Mesenchymal stem cell (in vitro differentiated cells and primary cell): ENCODE results near the gene FADS6.
A peak's percentile ranks its signal among the peaks of the same experiment; 100 is the strongest.

Experiments
- DNase-seq: peaks from one replicate; pipeline ENCODE4 v3.0.0-alpha.2; 2013
- H2AFZ ChIP-seq: one replicate; pipeline ENCODE4 v1.6.1; 2013; ENCODE audit warnings: low read depth, mild to moderate bottlenecking, control low read depth, inconsistent platforms, low read length, moderate library complexity
- H2AK5ac ChIP-seq: 2 replicates; pipeline ENCODE4 v1.6.1; 2013; ENCODE audit warnings: low read length, moderate library complexity, mild to moderate bottlenecking, inconsistent platforms; ENCODE audit not compliant: severe bottlenecking
- H2BK120ac ChIP-seq: one replicate; pipeline ENCODE4 v1.6.1; 2013; ENCODE audit warnings: low read depth, mild to moderate bottlenecking, inconsistent platforms, low read length, moderate library complexity
- H2BK12ac ChIP-seq, 2 experiments: one replicate each; pipeline ENCODE4 v1.6.1; 2013; ENCODE audit warnings: inconsistent platforms in 2 of 2, low read length in 2 of 2, mild to moderate bottlenecking in 2 of 2, moderate library complexity in 2 of 2, control low read depth in 1 of 2
- H2BK15ac ChIP-seq: one replicate; pipeline ENCODE4 v1.6.1; 2013; ENCODE audit warnings: mild to moderate bottlenecking, low read depth, inconsistent platforms; ENCODE audit not compliant: poor library complexity, severe bottlenecking
- H2BK5ac ChIP-seq: 2 replicates; pipeline ENCODE4 v1.6.1; 2013; ENCODE audit warnings: low read depth, mild to moderate bottlenecking, low read length, control low read depth, inconsistent platforms; ENCODE audit not compliant: poor library complexity, severe bottlenecking
- H3K14ac ChIP-seq, 2 experiments: one replicate each; pipeline ENCODE4 v1.6.1; 2013; ENCODE audit warnings: inconsistent platforms in 2 of 2, low read length in 2 of 2, control low read depth in 1 of 2, mild to moderate bottlenecking in 1 of 2, moderate library complexity in 1 of 2
- H3K18ac ChIP-seq, 2 experiments: one replicate each; pipeline ENCODE4 v1.6.1; 2013; ENCODE audit warnings: inconsistent platforms in 2 of 2, low read length in 2 of 2, control low read depth in 1 of 2, low read depth in 1 of 2, mild to moderate bottlenecking in 1 of 2
- H3K23ac ChIP-seq, 2 experiments: one replicate each; pipeline ENCODE4 v1.6.1; 2013; ENCODE audit warnings: inconsistent platforms in 2 of 2, low read length in 2 of 2, mild to moderate bottlenecking in 2 of 2, moderate library complexity in 2 of 2, control low read depth in 1 of 2
- H3K27ac ChIP-seq: 2 replicates; pipeline ENCODE4 v1.5.1; 2013; ENCODE audit warnings: mild to moderate bottlenecking, moderate library complexity, low read length, control low read depth, inconsistent platforms; ENCODE audit not compliant: poor library complexity, severe bottlenecking
- H3K27me3 ChIP-seq, 2 experiments: 2 replicates each; pipeline versions ENCODE4 v1.6.1 to v1.7.0; 2013; ENCODE audit warnings: low read length in 2 of 2, mild to moderate bottlenecking in 2 of 2, moderate library complexity in 2 of 2, control low read depth in 1 of 2, inconsistent platforms in 1 of 2; ENCODE audit not compliant: control insufficient read depth in 1 of 2, insufficient read depth in 1 of 2
- H3K36me3 ChIP-seq, 2 experiments: 2 replicates each; pipeline versions ENCODE4 v1.6.1 to v1.7.0; 2013; ENCODE audit warnings: low read length in 2 of 2, control low read depth in 1 of 2, inconsistent platforms in 1 of 2, low read depth in 1 of 2, mild to moderate bottlenecking in 1 of 2; ENCODE audit not compliant: insufficient read depth in 2 of 2, control insufficient read depth in 1 of 2
- H3K4ac ChIP-seq, 2 experiments: one replicate each; pipeline ENCODE4 v1.6.1; 2013; ENCODE audit warnings: inconsistent platforms in 2 of 2, low read length in 2 of 2, mild to moderate bottlenecking in 2 of 2, moderate library complexity in 2 of 2, control low read depth in 1 of 2, low read depth in 1 of 2
- H3K4me1 ChIP-seq: 2 replicates; pipeline ENCODE4 v1.6.1; 2013; ENCODE audit warnings: low read depth, low read length, control low read depth; ENCODE audit not compliant: control insufficient read depth, insufficient read depth
- H3K4me2 ChIP-seq: 2 replicates; pipeline ENCODE4 v1.6.1; 2013; ENCODE audit warnings: low read length, mild to moderate bottlenecking, inconsistent platforms; ENCODE audit not compliant: poor library complexity, severe bottlenecking
- H3K4me3 ChIP-seq, 2 experiments: 2 replicates each; pipeline versions ENCODE4 v1.5.1 to v1.7.0; 2013; ENCODE audit warnings: low read length in 2 of 2, mild to moderate bottlenecking in 2 of 2, control low read depth in 1 of 2, low read depth in 1 of 2; ENCODE audit not compliant: insufficient read depth in 1 of 2
- H3K79me1 ChIP-seq: replicated peaks from 2 replicates; pipeline ENCODE4 v1.6.1; 2013; ENCODE audit warnings: mild to moderate bottlenecking, control low read depth, low read length, inconsistent platforms; ENCODE audit not compliant: poor library complexity, severe bottlenecking
- H3K9ac ChIP-seq: 2 replicates; pipeline ENCODE4 v1.7.0; 2013; ENCODE audit warnings: mild to moderate bottlenecking, low read length, moderate library complexity
- H3K9me3 ChIP-seq: 2 replicates; pipeline ENCODE4 v1.7.0; 2013; ENCODE audit warnings: mild to moderate bottlenecking, low read length; ENCODE audit not compliant: control insufficient read depth
- H4K8ac ChIP-seq: one replicate; pipeline ENCODE4 v1.6.1; 2013; ENCODE audit warnings: inconsistent platforms, mild to moderate bottlenecking, low read length, moderate library complexity
- H4K91ac ChIP-seq: one replicate; pipeline ENCODE4 v1.6.1; 2013; ENCODE audit warnings: mild to moderate bottlenecking, low read length, inconsistent platforms
- WGBS: methylation state at CpG from one replicate; pipeline ENCODE4 v1.1.7; 2013; ENCODE audit warnings: mixed read lengths; 5-methylcytosine and 5-hydroxymethylcytosine counted together

The FADS6 gene

GRCh38 chr17:74873037-74873873 lies 20.2 kb downstream of the FADS6 start:
- under 1% methylated on average over 46 of the region's 55 CpGs for WGBS

GRCh38 chr17:74872313-74873036 lies 21.0 kb downstream of the FADS6 start, which contains the start of gene FDXR:
FDXR (minus strand) TSS chr17:74872994; CDS start chr17:74872944, 50 bp downstream.
- Histone ChIP-seq H3K14ac (peak within 1 kb of the TSS in 1 of 2 experiments; percentile 99), H3K36me3 (peaks cover 7 to 11% of the 10 kb centered on the region in 2 experiments), H2BK120ac (peak within 1 kb of the TSS; percentile 87), H3K4ac (peak within 1 kb of the TSS; percentile 88 to 95), H3K9ac (peak within 1 kb of the TSS; percentile 98), H2BK15ac (peak within 1 kb of the TSS; percentile 82), H4K8ac (peak within 1 kb of the TSS; percentile 84), H3K23ac (peak within 1 kb of the TSS in 1 of 2 experiments; percentile 6), H4K91ac (peak within 1 kb of the TSS; percentile 74), H3K18ac (peak within 1 kb of the TSS; percentile 94 to 99), H2BK12ac (peak within 1 kb of the TSS in 1 of 2 experiments; percentile 95), H3K27ac (peak within 1 kb of the TSS; percentile 70), H2AFZ (peak within 1 kb of the TSS; percentile 98), H2AK5ac (no peak within 1 kb of the TSS), H3K9me3 (no peaks in the 10 kb centered on the region), H2BK5ac (no peak within 1 kb of the TSS), H3K4me3 (peak within 1 kb of the TSS; percentile 89 to 95), H3K79me1 (peaks cover 21% of the 10 kb centered on the region), H3K27me3 (peaks cover 0 to 9% of the 10 kb centered on the region in 2 experiments), H3K4me2 (peak within 1 kb of the TSS; percentile 91), H3K4me1 (peaks cover 34% of the 10 kb centered on the region)
- no peak for DNase-seq
- 7% methylated on average over 38 of the region's 38 CpGs for WGBS

More at GRCh38 chr17:74873037-74873873, 20.2 kb downstream of the FADS6 start:
- Histone ChIP-seq H3K14ac (no peak overlapping the region), H3K9me3 (no peaks in the 10 kb centered on the region), H3K4ac (peak overlapping the region; percentile 88 to 90), H2BK12ac (no peak overlapping the region), H3K23ac (no peak overlapping the region), H2BK15ac (no peak overlapping the region), H3K27me3 (peaks cover 2 to 17% of the 10 kb centered on the region in 2 experiments), H4K8ac (peak overlapping the region; percentile 84), H2BK5ac (no peak overlapping the region), H3K18ac (peak overlapping the region in 1 of 2 experiments; percentile 67), H3K36me3 (peaks cover 7 to 11% of the 10 kb centered on the region in 2 experiments), H2AK5ac (no peak overlapping the region), H3K27ac (peak overlapping the region; percentile 70), H3K4me1 (peaks cover 27% of the 10 kb centered on the region), H4K91ac (no peak overlapping the region), H3K4me2 (peak overlapping the region; percentile 79), H2AFZ (no peak overlapping the region), H3K79me1 (peaks cover 20% of the 10 kb centered on the region), H3K9ac (peak overlapping the region; percentile 98), H2BK120ac (no peak overlapping the region), H3K4me3 (peak overlapping the region; percentile 68 to 91)
- peak; percentile 100 for DNase-seq

- H3K4ac ChIP-seq, result no peak overlapping the region
- H3K9ac ChIP-seq, result peak overlapping the region; percentile 89
- no peak overlapping the region for H3K27ac ChIP-seq
- no peak overlapping the region for H2BK12ac ChIP-seq
- peaks cover 23% of the 10 kb centered on the region for H3K79me1 ChIP-seq
- 82% methylated on average over 11 of the region's 11 CpGs for WGBS
- no peak overlapping the region for H2BK120ac ChIP-seq
- H3K23ac ChIP-seq, result peak overlapping the region in 1 of 2 experiments; percentile 57
- DNase-seq, result no peak
- H2AFZ ChIP-seq, result no peak overlapping the region
- H3K9me3 ChIP-seq, result no peaks in the 10 kb centered on the region
- no peak overlapping the region for H2BK15ac ChIP-seq
- H3K36me3 ChIP-seq, result peaks cover 7 to 15% of the 10 kb centered on the region in 2 experiments
- H3K4me2 ChIP-seq, result no peak overlapping the region
- no peak overlapping the region for H4K91ac ChIP-seq
- peaks cover 0 to 5% of the 10 kb centered on the region in 2 experiments for H3K27me3 ChIP-seq
- H3K4me3 ChIP-seq, result peak overlapping the region in 1 of 2 experiments; percentile 95
- no peak overlapping the region for H4K8ac ChIP-seq
- H3K4me1 ChIP-seq, result peaks cover 36% of the 10 kb centered on the region
- no peak overlapping the region for H3K18ac ChIP-seq
- H3K14ac ChIP-seq, result no peak overlapping the region
- H2AK5ac ChIP-seq, result no peak overlapping the region
- no peak overlapping the region for H2BK5ac ChIP-seq
Measured at GRCh38 chr17:74871356-74872076, 21.9 kb downstream of the FADS6 start.
